ENCODE measurements around the gene TRERF1.

- no peak for TF ChIP-seq CTCF (IDR thresholded peaks at IDR 0.05)
- TF ChIP-seq POLR2A (IDR thresholded peaks at IDR 0.05), result no peak
Measured at GRCh38 chr6:42440027-42440426, 11.7 kb downstream of the TRERF1 start.
